ENCODE measurements around the gene CTNS.

Gene CTNS

DNA sequence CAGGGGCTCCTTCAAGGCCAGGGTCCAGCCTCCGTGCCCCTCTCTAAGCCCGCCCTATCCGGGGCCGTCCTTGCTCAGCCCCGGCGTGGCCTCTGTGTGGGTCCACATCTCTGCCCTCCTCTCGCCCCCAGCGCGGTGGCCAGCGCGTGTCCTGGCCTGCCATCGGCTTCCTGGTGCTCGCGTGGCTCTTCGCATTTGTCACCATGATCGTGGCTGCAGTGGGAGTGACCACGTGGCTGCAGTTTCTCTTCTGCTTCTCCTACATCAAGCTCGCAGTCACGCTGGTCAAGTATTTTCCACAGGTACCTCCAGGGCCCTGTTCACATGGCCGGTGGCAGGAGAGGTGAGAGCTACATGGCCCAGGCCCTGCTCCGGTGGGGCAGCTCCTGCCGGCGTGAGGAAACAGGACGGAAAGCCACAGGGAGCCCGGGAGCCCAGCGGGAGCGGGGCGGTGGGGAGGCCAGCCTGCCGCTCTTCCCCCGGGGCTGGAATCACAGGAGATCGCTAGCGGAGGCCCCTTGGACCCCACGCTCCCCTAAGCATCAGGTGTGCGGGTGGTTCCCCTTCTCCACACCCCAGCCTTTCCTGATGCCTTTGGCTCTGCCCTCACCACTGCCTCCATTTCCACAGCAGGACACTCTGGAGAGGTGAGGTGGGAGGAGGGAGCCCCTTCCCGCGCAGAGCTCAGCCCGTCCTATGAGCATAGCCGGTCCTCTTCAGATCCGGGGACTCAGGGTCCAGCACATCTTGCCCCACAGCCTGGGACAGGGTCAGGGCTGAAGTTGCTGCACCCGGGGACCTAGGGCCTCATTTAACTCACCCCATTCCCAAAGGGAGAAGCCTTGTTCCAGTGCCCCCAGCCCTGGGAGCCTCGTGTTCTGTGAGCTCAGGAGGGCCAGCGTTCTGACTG is 21.6 kb downstream of the CTNS start:
- no peak for DNase-seq (ENCODE audit: low read depth, low spot score)

DNA sequence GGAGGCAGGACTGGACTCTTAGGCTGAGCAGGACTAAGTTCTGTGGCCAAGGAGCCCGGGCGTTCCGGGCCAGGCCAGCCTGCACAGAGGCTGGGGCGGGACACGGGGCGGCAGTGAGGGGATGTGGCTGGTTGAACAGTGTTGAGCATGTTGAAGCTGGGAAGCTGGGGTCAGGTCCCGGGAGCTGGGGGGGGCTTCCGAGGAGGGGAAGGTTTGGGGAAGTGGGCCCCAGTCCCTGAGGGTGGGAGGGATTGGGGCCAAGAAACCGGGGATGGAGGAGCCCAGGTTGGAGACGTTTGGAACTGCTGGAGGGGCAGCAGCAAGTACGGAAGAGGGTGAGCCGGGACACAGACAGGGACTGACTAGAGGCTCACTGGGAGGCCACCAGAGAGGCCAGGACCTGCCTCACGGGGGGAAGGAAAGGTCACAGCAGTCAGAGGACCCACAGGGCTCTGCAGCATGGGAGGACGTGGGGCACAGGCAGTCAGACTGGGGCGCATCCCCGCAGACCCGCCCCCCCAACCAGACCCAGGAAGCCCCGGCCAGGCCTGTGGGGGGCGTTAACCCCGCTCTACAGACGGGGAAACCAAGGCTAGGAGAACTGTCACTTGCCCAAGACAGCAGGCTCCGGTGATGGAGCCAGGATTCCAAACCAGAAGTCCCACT is 22.4 kb downstream of the CTNS start:
- DNase-seq (ENCODE audit: low read depth, low spot score): no peak

DNA sequence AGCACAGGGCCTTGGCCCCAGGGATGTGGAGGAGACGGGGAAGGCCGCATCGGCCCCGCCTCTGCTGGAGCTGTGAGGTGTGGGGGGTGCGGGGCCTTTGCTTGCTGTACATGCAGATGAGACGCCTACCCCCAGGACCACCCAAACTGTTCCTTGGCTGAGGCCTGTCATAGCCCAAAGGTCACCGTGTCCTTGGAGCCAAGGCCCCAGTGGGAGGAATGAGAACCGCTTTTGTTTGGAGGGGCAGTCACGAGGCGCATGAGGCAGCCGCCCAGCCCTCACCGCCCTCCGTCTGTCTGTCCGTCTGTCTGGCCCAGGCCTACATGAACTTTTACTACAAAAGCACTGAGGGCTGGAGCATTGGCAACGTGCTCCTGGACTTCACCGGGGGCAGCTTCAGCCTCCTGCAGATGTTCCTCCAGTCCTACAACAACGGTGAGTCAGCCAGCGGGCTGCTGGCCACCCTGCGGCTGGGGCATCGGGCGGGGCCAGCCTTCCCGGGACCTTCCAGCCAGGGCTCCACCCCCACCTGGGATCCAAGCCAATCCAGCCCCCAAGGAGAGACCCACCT is 23.1 kb downstream of the CTNS start:
- DNase-seq (ENCODE audit: low read depth, low spot score): no peak

DNA sequence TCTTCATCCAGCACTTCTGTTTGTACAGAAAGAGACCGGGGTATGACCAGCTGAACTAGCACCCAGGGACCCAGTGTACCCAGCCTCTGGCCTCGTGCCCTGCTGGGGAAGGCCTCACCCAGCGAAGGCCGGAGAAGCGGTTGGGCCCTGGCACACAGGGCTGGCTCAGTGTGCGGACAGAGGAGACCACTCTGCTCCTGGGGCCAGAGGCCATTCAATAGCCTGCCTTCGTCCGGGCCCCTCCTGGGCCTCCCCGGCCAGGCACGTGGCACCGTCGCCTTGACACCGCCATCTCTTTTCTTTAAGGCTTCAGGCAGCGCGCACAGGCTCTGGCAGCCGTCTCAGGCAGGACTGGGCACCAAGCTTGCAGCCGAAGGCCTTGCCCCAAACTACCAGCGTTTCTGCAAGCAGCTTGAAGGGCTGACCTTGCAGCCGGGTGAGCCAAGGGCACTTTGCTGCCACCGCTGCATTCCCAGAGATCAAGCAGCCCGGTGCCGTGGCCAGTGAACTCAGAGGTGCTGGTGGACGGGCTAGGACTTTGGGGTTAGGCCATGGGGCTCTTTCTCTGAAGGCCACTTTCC is 23.8 kb downstream of the CTNS start:
- DNase-seq (ENCODE audit: low read depth, low spot score): no peak

DNA sequence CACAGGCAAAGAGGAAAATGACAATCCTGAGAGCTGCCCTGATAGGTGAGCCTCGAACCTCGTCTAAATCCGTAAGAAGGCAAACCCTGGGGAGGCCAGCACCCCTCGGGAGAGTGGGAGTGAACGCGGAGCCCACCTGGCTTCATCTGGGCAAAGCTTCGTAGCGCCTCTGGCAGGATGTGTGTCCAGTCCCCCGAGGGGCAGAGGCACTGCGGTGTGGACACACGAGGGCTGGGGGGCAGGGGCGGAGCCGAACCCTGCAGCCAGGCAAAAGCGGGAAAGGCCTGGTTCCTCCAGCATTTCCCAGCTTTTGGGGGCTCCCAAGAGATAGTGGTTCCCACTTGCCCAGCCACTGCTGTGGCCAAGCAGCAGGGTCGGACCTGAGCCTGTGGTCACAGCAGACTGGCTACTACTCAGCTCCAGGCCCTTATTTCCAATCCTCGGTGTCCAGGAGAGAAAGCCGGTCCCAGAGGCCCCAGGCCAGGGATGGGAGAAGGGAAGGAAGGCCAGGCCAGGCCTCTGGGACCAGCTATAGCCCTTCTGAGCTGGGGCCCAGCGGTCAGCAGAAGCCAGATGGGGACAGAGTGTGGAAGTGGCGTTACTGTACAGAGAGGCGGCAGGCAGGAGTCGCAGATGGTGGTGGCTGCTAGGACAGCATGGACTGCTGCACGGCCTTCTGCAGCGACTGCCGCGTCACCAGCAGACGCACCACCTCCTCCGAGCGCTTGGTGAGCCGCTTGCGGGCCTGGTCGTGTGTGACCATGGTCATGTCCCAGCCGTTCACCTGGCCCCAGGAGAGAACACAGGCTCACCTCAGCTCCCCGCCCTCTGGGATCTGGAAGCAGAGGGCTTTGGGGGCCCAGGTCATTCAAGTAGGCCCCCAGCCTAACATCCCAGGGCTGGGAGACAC is 26.8 kb downstream of the CTNS start:
- no peak for DNase-seq (ENCODE audit: low read depth, low spot score)

DNA sequence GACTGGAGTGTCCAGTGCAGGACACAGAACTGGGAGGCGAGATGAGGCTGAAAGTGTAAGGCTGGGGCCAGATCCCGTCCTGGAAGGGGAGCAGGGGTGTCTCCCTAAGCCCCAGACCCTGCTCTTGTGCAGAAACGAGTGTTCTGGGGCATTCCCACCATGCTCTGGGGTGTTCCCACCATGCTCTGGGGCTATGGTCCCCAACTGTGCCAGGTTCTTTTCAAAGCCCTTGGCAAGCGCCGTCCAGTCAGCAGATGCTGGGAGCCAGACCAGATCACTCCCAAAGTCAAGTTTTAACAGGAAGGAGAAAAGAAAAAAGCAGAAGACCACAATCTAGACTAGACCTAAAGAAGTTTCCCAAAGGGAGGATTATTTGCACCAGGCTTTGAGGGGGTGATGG is 29.3 kb downstream of the CTNS start:
- DNase-seq (ENCODE audit: low read depth, low spot score): no peak

DNA sequence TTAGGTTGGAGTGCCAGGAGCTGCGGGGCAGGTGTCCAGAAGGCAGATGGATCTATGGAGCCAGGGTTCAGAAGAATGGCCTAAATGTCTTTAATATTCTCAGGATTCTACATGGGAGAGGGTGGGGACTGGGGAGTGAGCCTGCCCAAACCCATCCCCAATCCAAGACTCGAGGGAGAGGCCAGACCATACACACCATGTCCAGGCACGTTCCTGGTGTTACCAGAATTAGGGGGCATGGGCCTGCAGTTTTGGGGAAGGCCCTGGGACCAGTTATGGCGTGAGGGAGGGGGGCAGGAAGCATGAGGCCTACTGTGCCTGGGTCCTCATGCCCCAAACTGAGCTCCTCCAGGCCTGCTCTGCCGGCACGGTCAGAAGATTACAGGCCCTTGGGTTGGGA is 30.0 kb downstream of the CTNS start:
- no peak for DNase-seq (ENCODE audit: low read depth, low spot score)

DNA sequence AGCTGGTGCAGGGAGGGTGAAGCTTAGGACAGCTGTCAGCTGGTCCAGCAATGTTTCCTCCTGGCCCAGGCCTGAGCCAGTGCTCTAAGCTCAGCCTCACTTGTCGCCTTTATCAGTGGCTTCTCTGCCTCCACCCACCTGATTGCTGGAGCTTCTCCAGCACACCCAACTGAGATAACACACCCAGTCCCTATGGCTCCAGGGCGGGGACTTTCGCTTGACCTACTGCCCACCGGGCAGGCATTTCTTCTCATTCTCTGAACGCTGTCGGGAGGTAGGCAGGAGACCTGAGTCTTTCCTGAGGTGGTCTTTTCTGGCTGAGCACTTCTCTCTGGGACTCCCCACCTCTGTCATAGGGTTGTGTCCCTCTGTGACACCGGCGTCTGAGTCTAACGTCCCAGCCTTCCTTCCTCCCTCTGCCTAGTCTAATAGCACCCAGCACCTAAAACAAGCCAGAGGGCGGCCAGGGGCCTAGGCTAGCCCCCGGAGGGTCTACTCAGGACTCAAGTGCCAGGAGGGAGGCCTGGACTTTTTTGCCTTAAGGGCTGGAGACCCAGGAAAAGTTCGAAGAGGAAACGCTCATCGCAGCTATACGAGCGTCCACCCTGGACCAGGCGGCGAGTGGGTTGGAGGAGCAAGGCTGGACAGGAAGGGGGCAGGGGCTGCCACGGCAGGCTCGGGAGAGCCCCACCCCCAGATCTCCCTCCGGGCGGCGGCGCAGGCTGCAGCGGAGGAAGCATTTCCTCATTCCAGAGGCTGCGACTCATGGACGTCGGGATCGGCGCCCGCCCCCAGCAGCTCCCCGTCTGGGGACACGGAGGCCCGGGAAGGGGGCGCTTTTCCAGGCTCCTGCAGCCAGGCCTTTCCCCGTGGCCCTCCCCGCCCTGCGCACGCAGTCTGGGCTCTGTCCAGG is 31.1 kb downstream of the CTNS start:
- DNase-seq (ENCODE audit: low read depth, low spot score): no peak

DNA sequence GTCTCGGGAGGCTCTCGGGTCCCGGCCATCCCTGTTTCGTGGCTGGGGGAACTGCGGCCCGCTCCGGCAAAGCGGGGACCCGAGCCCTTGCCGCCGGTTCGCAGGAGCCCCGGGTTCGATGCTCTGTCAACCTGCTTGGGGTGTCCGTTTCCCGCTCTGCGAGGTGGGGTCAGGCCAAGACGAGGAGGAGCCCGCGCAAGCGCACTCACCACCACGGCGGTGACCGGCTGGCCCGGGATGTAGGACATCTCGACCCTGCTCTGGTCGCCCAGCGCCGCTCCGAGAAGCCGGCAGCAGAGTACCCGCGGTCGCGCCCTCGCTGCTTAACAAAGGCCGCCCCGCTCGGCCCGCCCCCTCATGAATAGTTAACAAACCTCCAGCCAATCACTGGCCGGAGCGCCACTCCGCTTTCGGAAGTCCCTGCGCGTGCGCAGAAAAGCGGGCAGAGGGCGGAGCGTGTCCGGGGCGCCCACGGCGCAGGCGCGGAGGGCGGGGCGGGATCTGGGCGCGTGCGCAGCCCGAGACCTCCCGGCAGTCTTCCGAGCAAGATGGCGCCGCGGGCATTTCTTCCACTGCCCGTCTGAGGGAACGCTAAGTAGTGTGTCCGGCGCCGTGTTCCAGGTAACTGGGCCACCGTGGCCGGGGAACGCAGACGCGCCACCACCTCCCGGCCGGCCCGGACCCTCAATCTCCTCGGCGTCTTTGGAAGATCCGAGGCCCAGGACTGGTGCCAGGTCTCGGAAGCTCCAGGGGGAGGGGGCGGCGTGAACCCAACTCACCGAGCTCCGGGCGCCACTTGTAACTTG is 31.9 kb downstream of the CTNS start, which contains the start of the genes EMC6 and TAX1BP3:
Gene EMC6, plus strand, starts transcription at position 534 of the 806 bp plus-strand sequence. CDS start 335 bp downstream, outside the sequence.
Gene TAX1BP3, minus strand, starts transcription at position 300 of the 806 bp plus-strand sequence. Its CDS starts 52 bp downstream, at position 248.
- peak; percentile 93 for DNase-seq (ENCODE audit: low read depth, low spot score)

DNA sequence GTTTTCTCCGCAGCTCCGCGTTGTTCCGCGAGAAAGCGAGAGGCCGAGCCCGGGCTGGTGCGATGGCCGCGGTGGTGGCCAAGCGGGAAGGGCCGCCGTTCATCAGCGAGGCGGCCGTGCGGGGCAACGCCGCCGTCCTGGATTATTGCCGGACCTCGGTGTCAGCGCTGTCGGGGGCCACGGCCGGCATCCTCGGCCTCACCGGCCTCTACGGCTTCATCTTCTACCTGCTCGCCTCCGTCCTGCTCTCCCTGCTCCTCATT is 32.5 kb downstream of the CTNS start:
- no peak for DNase-seq (ENCODE audit: low read depth, low spot score)

DNA sequence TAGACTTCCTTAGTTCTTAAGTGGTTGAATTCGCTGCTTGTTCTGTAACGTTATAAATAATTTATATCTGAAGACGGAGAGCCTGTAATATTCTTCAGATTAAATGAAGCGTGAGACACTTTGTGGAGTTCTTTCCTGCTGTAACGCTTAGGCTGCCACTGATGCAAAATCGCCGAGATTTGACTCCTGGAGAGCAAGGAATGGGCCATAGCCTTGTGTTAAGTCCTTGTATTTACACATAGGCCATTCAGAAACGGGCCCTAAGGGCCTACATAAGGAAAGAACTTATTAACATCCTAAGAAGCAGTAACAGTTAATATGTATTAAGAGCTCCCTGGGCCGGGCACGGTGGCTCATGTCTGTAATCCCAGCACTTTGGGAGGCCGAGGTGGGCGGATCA is 33.0 kb downstream of the CTNS start:
- no peak for DNase-seq (ENCODE audit: low read depth, low spot score)

DNA sequence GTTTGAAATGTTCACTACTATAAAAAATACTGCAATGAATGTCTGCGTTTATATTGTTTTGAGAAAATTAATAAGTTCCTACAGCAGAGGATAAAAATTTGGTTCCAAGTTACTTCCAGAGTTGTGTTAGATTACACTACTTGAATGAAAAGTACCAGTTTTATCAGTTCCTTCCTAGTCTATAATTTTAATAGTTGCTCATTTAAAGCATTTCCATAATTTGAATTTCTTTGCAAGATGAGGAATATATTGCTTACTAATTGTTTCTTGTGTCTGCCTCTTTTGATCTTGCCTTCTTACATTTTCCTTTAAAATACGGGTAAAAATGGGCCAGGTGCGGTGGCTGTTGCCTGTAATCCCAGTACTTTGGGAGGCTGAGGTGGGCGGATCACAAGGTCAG is 36.0 kb downstream of the CTNS start:
- no peak for DNase-seq (ENCODE audit: low read depth, low spot score)

DNA sequence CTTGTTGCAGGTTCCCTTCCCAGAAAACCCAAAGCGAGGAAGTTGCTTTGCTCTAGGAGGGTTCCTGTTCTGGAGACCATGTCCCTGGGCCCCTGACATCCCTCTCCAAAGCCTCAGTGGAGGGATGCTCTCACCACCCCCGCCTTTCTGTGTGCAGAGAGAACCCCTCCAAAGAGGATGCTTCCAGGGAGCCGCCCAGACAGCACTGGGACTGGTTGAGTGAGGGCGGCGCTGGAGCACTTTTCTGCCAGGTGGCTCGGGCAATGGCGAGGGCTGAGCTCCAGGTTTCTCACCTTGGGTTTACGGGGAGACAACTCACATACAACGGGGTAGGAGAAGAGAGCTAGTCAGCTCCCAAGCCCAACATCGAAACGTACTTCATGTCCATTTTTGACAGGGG is 39.3 kb downstream of the CTNS start:
- DNase-seq (ENCODE audit: low read depth, low spot score): no peak

DNA sequence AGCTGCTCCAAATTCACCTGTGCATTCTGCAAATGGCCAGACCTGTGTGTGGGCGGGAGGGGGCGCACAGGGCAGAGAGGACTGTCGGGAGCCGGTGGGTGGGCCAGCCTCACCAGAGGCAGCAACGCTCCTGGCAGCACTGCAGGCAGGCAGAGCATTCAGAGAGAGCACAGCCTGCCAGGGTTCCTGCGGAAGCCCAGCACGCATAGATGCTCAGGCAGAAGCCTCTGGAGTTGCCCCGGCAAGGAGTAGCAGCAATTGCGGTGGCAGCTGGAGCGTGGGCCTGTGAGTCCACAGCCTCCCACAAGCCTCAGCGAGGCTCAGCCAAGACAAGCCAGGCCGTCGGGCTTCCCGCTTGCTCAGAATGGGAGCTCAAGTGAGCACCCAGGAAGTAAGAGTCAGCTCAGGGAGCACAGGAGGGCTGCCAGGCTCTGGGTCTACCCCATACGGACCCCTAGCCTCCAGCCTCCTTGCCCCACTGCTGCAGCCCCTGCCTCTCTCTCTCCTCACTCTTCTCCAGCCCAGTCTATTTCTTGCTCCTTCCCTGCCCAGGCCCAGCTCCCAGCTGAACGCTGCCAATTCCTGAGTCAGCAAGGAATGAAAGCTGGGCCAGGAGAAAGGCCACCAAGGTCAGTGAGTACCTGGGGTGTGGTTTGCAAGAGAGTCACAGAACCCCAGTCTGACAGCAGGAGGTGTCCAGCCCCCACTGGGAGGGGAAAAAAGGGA is 41.7 kb downstream of the CTNS start:
- DNase-seq (ENCODE audit: low read depth, low spot score): no peak

DNA sequence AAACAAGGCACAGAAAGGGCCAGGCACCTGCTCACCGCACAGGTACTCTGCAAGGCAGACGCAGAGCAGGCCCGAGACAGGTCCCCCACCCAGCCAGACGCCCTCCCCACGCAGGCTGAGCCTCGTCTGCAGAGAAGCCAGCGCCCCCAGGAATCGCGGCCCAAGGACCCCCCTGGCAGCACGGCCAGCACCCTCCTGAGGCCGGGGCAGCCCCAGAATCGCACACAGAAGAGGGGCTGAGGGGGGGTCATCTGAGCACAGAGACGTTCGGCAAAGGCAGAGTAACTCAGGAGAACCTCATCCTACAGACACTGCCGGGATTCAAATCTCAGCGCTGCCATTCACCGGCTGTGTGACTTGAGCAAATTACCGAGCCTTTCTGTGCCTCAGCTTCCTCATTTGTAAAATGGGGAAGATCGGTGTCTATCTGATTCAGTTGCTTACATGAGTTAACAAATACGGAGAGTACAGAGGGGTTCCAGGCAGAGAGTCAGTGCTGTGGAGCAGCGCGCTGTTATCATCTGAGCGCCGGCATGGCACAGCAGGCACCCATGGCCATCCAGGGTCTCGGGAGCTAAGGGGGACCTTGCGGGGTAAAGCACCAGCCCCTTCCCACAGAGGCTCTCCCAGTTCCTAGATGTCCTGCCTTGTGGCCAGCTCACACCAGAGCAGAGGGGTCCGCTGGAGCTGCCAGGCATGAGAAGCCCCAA is 42.4 kb downstream of the CTNS start:
- no peak for DNase-seq (ENCODE audit: low read depth, low spot score)

DNA sequence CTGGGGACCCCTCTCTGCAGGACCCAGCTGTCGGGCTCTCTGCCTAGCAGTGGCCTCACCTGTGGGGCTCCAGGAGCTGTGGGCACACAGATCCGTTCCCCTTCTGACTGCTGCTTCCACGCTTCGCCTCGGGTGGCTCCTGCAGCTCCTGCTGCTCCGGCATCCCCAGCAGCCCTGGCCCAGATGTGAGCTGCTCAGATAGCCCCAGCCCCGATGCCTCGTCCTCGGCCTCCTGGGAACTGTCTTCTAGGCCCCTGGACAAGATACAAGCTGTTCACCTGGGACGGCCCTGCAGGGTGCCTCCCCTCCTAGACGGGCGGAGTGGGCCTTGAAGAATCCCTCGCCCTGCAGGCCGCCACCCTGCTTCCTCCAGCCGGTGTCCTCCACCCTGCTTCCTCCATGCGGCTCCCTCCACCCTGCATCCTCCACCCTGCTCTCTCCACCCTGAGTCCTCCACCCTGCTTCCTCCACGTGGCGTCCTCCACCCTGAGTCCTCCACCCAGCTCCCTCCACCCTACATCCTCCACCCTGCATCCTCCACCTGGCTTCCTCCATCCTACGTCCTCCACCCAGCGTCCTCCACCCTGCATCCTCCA is 43.1 kb downstream of the CTNS start:
- DNase-seq (ENCODE audit: low read depth, low spot score): no peak

DNA sequence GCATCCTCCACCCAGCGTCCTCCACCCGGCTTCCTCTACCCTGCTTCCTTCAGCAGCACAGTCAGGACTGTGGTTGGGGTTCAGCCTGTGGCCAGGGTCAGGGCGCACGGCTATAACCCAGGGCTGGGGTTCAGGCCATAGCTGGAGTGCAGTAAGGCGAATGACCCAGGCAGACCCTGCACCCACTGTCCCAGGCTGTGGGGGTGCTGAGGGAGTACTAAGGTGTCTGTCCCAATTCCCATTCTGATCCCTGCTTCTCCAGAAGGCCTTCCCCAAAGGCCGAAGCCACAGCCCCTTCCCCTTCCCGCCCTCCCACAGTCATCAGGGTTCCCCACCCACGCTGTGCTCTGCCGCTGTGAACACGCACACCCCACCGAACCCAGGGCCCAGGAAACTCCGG is 44.5 kb downstream of the CTNS start:
- no peak for DNase-seq (ENCODE audit: low read depth, low spot score)

DNA sequence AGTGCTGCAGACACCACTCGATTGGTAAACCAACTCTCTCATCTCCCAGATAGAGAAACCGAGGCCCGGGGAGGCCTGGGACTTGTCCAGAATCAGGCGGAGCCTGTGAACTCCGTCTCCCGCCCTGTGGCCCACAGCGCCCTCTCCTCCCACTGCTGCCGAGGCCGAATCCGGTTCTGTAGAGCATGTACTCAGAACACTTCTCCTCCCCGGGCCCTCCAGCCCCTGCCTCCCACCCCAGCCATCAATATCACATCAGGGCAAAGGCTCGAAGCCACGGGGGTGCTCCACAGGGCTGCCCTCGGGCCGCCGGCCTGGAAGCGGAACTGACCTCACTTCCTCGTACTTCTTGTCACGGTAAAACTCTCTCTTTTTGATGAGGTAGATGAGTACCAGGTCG is 45.0 kb downstream of the CTNS start:
- DNase-seq (ENCODE audit: low read depth, low spot score): no peak
